ENCODE measurements around the gene MYL6.
A peak's percentile ranks its signal among the peaks of the same experiment; 100 is the strongest.

The MYL6 gene

GRCh38 chr12:56152756-56153677 lies 5.1 kb upstream of the MYL6 start (continued):
- TF ChIP-seq ZBTB20 (tag by site-specific recombination; IDR thresholded peaks at IDR 0.05) (peak; percentile 9), ZNF776 (tag by site-specific recombination; IDR thresholded peaks at IDR 0.05; ENCODE audit: borderline replicate concordance) (no peak), ZNF324 (tag by site-specific recombination; IDR thresholded peaks at IDR 0.05) (no peak), ZNF449 (tag by site-specific recombination; IDR thresholded peaks at IDR 0.05) (no peak), ZNF391 (tag by site-specific recombination; IDR thresholded peaks at IDR 0.05; ENCODE audit: borderline replicate concordance, low read depth) (no peak), ZNF404 (tag by site-specific recombination; IDR thresholded peaks at IDR 0.05) (no peak), ZNF513 (tag by site-specific recombination; IDR thresholded peaks at IDR 0.05) (no peak), ZNF768 (tag by site-specific recombination; IDR thresholded peaks at IDR 0.05) (no peak), MYNN (tag by site-specific recombination; IDR thresholded peaks at IDR 0.05; ENCODE audit: borderline replicate concordance) (no peak), ZBTB7A (tag by site-specific recombination; IDR thresholded peaks at IDR 0.05; ENCODE audit: low read depth) (no peak), GFI1B (tag by site-specific recombination; IDR thresholded peaks at IDR 0.05) (0 out of 2 replicates have a peak, but pooled peaks have one; percentile 9), GLI4 (tag by site-specific recombination; IDR thresholded peaks at IDR 0.05) (no peak), ZNF747 (tag by site-specific recombination; IDR thresholded peaks at IDR 0.05) (no peak), ZNF350 (tag by site-specific recombination; IDR thresholded peaks at IDR 0.05) (no peak), SCRT1 (tag by site-specific recombination; IDR thresholded peaks at IDR 0.05; ENCODE audit: borderline replicate concordance) (no peak), SP7 (tag by site-specific recombination; IDR thresholded peaks at IDR 0.05) (no peak), ZBTB1 (tag by site-specific recombination; IDR thresholded peaks at IDR 0.05) (no peak), ZBTB17 (tag by site-specific recombination; IDR thresholded peaks at IDR 0.05) (no peak), PRDM6 (tag by site-specific recombination; IDR thresholded peaks at IDR 0.05) (no peak), PATZ1 (tag by site-specific recombination; IDR thresholded peaks at IDR 0.05) (no peak), ZNF184 (tag by site-specific recombination; IDR thresholded peaks at IDR 0.05) (no peak), ZNF580 (tag by site-specific recombination; IDR thresholded peaks at IDR 0.05) (no peak), ZNF280C (tag by site-specific recombination; IDR thresholded peaks at IDR 0.05) (no peak), ZNF335 (tag by site-specific recombination; conservative IDR thresholded peaks at IDR 0.05) (no peak), ZSCAN30 (tag by site-specific recombination; IDR thresholded peaks at IDR 0.05) (no peak), ZNF639 (tag by site-specific recombination; IDR thresholded peaks at IDR 0.05) (0 out of 2 replicates have a peak, but pooled peaks have one; percentile 5), GLIS1 (tag by site-specific recombination; IDR thresholded peaks at IDR 0.05) (peak; percentile 44; the same call in 1 of the 2 replicates), ZNF311 (tag by site-specific recombination; IDR thresholded peaks at IDR 0.05; ENCODE audit: borderline replicate concordance) (no peak), HOXD13 (CRISPR knock-in tag; IDR thresholded peaks at IDR 0.05; ENCODE audit: borderline replicate concordance) (no peak)
